Kidney (tissue), 14 donors: ENCODE results near the gene GOLT1B. TPM values are rescaled to one million over a fixed set of nuclear protein-coding genes. Genes with fewer than 3 reads are reported as not detected.

Experiments
- DNase-seq, 5 donors: peaks; one replicate each; pipeline ENCODE4 v3.0.0-alpha.2; 2013 to 2020
- FAIRE-seq: peaks from 2 replicates; lab custom pipeline; 2012; peaks lifted over from hg19 to GRCh38; lab: Jason Lieb, UNC
- H3K27ac ChIP-seq, 2 donors: one replicate each; pipeline ENCODE4 v1.7.0; 2013; ENCODE audit warnings: low read depth in 2 of 2, low read length in 2 of 2, inconsistent platforms in 1 of 2
- H3K27me3 ChIP-seq: one replicate; pipeline ENCODE4 v1.7.1; 2013; ENCODE audit warnings: low read length, inconsistent platforms; ENCODE audit not compliant: control insufficient read depth, insufficient read depth
- H3K36me3 ChIP-seq, 3 donors: one replicate each; pipeline versions ENCODE4 v1.7.0 to v1.7.1; 2013; ENCODE audit warnings: low read length in 3 of 3, control low read depth in 1 of 3, inconsistent platforms in 1 of 3; ENCODE audit not compliant: insufficient read depth in 3 of 3, control insufficient read depth in 2 of 3
- H3K4me1 ChIP-seq, 3 donors: one replicate each; pipeline versions ENCODE4 v1.7.0 to v1.7.1; 2013; ENCODE audit warnings: low read length in 3 of 3, inconsistent platforms in 1 of 3, low read depth in 1 of 3; ENCODE audit not compliant: control insufficient read depth in 2 of 3, insufficient read depth in 2 of 3
- H3K4me3 ChIP-seq, 3 donors: one replicate each; pipeline versions ENCODE4 v1.7.0 to v1.8.1; 2013; ENCODE audit warnings: low read length in 3 of 3, control low read depth in 1 of 3, inconsistent platforms in 1 of 3
- H3K9ac ChIP-seq, 3 donors: one replicate each; pipeline versions ENCODE4 v1.7.0 to v1.7.1; 2013; ENCODE audit warnings: low read length in 3 of 3, control low read depth in 1 of 3, inconsistent platforms in 1 of 3
- H3K9me3 ChIP-seq, 3 donors: one replicate each; pipeline versions ENCODE4 v1.7.0 to v1.7.1; 2013; ENCODE audit warnings: low read length in 3 of 3, control low read depth in 1 of 3, inconsistent platforms in 1 of 3; ENCODE audit not compliant: control insufficient read depth in 2 of 3, insufficient read depth in 1 of 3
- CTCF ChIP-seq: IDR thresholded peaks from 3 replicates; pipeline ENCODE4 v1.5.1; 2012; ENCODE audit warnings: mild to moderate bottlenecking, moderate library complexity, borderline replicate concordance; ENCODE audit not compliant: insufficient read depth; ENCODE audit errors: extremely low read depth
- intact Hi-C: fragments of 100-400 bp; cut with DNase I; formaldehyde crosslinking; loops from one replicate; pipeline ENCODE4 v1.11.1; 2022
- polyA plus RNA-seq: library from polyadenylated mRNA; stranded (reverse); fragments of 350-450 nt; fragmentation: Illumina TruSeq; extraction: RNeasy Lipid Tissue Mini Kit (QIAGEN cat#74804); gene quantifications from one replicate; pipeline ENCODE4 v1.2.3, GENCODE V29; 2014; ENCODE audit warnings: low read depth, low replicate concordance; ENCODE audit not compliant: insufficient read depth
- total RNA-seq: library from RNA; stranded (reverse); fragmentation: NEBNext Ultra II Directional; extraction: Animal tissue kit (Norgen Biotek cat#: 25700); gene quantifications from one replicate; pipeline ENCODE4 v1.2.1, GENCODE V29; 2021
- donor health status: control.
- donor health status: control.
- donor health status: control.
- donor health status: control.
- donor health status: control.
- donor health status: DM: yes; HTN: yes; CAD: no.
- donor health status: Normal renal cell carcinoma (clear cell type).

Gene GOLT1B
- total and polyA plus RNA-seq, 2 donors from 2014 or later, result 15.7 to 28.9 TPM

GRCh38 chr12:21559855-21560569 is 58.4 kb downstream of the GOLT1B start:
- H3K9ac ChIP-seq, result no peak overlapping the region
- H3K27me3 ChIP-seq, result no peaks in the 10 kb centered on the region
- DNase-seq (no peak), FAIRE-seq (no peak)
- no peak overlapping the region for H3K4me3 ChIP-seq
- no peaks in the 10 kb centered on the region for H3K9me3 ChIP-seq
- intact Hi-C loops, result no loop called here
- no peaks in the 10 kb centered on the region for H3K4me1 ChIP-seq
- TF ChIP-seq CTCF, result no peak
- no peak overlapping the region for H3K27ac ChIP-seq
- no peaks in the 10 kb centered on the region for H3K36me3 ChIP-seq

- Histone ChIP-seq H3K4me3 (no peak overlapping the region), H3K27me3 (no peaks in the 10 kb centered on the region), H3K27ac (no peak overlapping the region), H3K36me3 (no peaks in the 10 kb centered on the region), H3K9ac (no peak overlapping the region), H3K4me1 (peaks cover 0 to 3% (median 0%) of the 10 kb centered on the region in 3 donors), H3K9me3 (no peaks in the 10 kb centered on the region)
- FAIRE-seq, result no peak
- no peak for DNase-seq
- intact Hi-C loops, result no loop called here
- TF ChIP-seq CTCF, result no peak
Observed at GRCh38 chr12:21561158-21561557, 59.6 kb downstream of the GOLT1B start.

- no peak for FAIRE-seq
- no peak for DNase-seq
- H3K9me3 ChIP-seq, result no peaks in the 10 kb centered on the region
- intact Hi-C loops, result no loop called here
- peaks cover 0 to 3% (median 0%) of the 10 kb centered on the region in 3 donors for H3K4me1 ChIP-seq
- H3K36me3 ChIP-seq, result no peaks in the 10 kb centered on the region
- no peak overlapping the region for H3K4me3 ChIP-seq
- H3K27ac ChIP-seq, result no peak overlapping the region
- H3K9ac ChIP-seq, result no peak overlapping the region
- no peaks in the 10 kb centered on the region for H3K27me3 ChIP-seq
- no peak for TF ChIP-seq CTCF
Observed at GRCh38 chr12:21562859-21563258, 61.3 kb downstream of the GOLT1B start.
